ENCODE measurements around the gene BLCAP. TPM values are rescaled to one million over a fixed set of nuclear protein-coding genes. Genes with fewer than 3 reads are reported as not detected.
"Not testable (repeated sequence)": the region's sequence is repeated elsewhere in the genome, so short reads cannot be mapped to it uniquely, and the experiment has no call there.

BLCAP gene
- total RNA-seq, 1 donor from 2014 or later = 42.7 TPM

DNA sequence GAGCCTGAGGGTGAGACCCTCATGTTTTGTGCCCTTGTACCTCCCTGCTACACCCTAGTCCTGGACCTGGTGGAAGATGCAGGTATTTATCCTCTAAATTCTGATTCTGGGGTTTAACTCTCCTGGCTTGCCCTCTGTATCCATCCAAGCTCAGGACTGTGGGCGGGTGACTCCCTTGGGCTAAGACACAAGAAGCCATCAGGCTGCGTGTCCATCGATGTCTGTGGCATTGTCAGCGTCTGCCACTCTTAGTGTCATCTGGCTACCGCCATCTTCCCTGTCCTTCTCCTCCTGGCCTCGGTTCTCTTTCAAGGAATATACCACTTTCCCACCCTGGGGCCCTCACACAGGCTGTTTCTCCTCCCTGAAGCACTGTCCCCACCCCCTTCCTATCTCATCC lies 28.9 kb upstream of the BLCAP start:
- Mint-ChIP-seq H3K4me1 (ENCODE audit: low read depth) (peaks cover 3% of the 10 kb centered on the region), H3K27ac (no peak overlapping the region), H3K9me3 (ENCODE audit: low read depth) (no peaks in the 10 kb centered on the region), H3K36me3 (ENCODE audit: insufficient read depth) (no peaks in the 10 kb centered on the region), H3K4me3 (ENCODE audit: low read depth) (no peak overlapping the region), H3K27me3 (no peaks in the 10 kb centered on the region)
- no peak for TF ChIP-seq CTCF (IDR thresholded peaks at IDR 0.05; ENCODE audit: unreplicated experiment)
- DNase-seq (ENCODE audit: low spot score, unreplicated experiment) = no peak

GRCh38 chr20:37554721-37555298 lies 27.1 kb upstream of the BLCAP start:
- not testable (repeated sequence) for H3K36me3 Mint-ChIP-seq (ENCODE audit: insufficient read depth); H3K4me3 Mint-ChIP-seq (ENCODE audit: low read depth); DNase-seq (ENCODE audit: low spot score, unreplicated experiment); H3K27me3 Mint-ChIP-seq; H3K4me1 Mint-ChIP-seq (ENCODE audit: low read depth); H3K27ac Mint-ChIP-seq; H3K9me3 Mint-ChIP-seq (ENCODE audit: low read depth)

DNA sequence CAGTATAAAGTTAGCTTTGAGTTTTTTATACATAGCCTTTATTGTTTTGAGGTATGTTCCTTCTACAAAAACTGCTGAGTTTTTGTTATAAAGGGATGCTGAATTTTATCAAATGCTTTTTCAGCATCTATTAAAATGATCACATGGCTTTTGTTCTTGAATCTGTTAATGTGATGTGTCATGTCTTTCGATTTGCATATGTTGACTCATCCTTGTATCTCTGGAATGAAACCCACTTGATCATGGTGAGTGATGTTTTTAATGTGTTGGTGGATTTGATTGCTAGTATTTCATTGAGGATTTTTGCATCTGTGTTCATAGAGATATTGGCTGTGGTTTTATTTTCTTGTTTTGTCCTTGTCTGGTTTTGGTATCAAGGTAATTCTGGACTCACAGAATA lies 24.7 kb upstream of the BLCAP start:
- H3K27me3 Mint-ChIP-seq = no peaks in the 10 kb centered on the region
- no peak for DNase-seq (ENCODE audit: low spot score, unreplicated experiment)
- peaks cover 6% of the 10 kb centered on the region for H3K4me1 Mint-ChIP-seq (ENCODE audit: low read depth)
- no peak overlapping the region for H3K4me3 Mint-ChIP-seq (ENCODE audit: low read depth)
- H3K27ac Mint-ChIP-seq = no peak overlapping the region
- no peaks in the 10 kb centered on the region for H3K36me3 Mint-ChIP-seq (ENCODE audit: insufficient read depth)
- TF ChIP-seq CTCF (IDR thresholded peaks at IDR 0.05; ENCODE audit: unreplicated experiment) = no peak
- H3K9me3 Mint-ChIP-seq (ENCODE audit: low read depth) = peaks cover 7% of the 10 kb centered on the region

DNA sequence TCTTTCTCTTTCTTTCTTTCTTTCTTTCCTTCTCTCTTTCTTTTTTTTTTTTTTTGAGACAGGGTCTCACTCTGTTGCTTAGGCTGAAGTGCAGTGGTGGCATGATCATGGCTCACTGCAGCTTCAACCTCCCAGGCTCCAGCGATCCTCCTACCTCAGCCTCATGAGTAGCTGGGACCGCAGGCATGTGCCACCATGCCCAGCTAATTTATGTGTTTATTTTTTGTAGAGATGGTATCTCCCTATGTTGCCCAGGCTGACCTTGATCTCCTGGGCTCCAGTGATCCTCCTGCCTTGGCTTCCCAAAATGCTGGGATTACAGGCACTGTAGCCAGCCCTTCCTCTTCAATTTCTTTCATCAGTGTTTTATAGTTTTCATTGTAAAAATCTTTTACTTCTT lies 24.0 kb upstream of the BLCAP start:
- peak overlapping the region; percentile 50 for H3K27ac Mint-ChIP-seq
- H3K27me3 Mint-ChIP-seq; H3K9me3 Mint-ChIP-seq (ENCODE audit: low read depth); DNase-seq (ENCODE audit: low spot score, unreplicated experiment); H3K4me3 Mint-ChIP-seq (ENCODE audit: low read depth); H3K4me1 Mint-ChIP-seq (ENCODE audit: low read depth); H3K36me3 Mint-ChIP-seq (ENCODE audit: insufficient read depth): not testable (repeated sequence)

DNA sequence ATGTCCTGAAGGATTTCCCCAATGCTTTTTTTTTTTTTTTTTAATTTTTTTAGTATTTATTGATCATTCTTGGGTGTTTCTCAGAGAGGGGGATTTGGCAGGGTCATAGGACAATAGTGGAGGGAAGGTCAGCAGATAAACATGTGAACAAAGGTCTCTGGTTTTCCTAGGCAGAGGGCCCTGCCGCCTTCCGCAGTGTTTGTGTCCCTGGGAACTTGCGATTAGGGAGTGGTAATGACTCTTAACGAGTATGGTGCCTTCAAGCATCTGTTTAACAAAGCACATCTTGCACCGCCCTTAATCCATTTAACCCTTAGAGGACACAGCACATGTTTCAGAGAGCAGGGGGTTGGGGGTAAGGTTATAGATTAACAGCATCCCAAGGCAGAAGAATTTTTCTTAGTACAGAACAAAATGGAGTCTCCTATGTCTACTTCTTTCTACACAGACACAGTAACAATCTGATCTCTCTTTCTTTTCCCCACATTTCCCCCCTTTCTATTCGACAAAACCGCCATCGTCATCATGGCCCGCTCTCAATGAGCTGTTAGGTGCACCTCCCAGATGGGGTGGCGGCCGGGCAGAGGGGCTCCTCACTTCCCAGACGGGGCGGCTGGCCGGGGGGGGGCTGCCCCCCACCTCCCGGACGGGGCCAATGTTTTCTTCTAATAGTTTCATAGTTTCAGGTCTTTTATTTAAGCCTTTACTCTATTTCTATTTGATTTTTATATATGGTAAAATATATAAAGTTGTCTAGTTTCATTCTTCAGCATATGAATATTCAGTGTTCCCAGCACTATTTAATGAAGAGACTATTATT lies 22.6 kb upstream of the BLCAP start:
- not testable (repeated sequence) for H3K27me3 Mint-ChIP-seq; H3K9me3 Mint-ChIP-seq (ENCODE audit: low read depth); H3K4me1 Mint-ChIP-seq (ENCODE audit: low read depth); H3K4me3 Mint-ChIP-seq (ENCODE audit: low read depth); H3K36me3 Mint-ChIP-seq (ENCODE audit: insufficient read depth); DNase-seq (ENCODE audit: low spot score, unreplicated experiment)
- H3K27ac Mint-ChIP-seq = peak overlapping the region; percentile 94

GRCh38 chr20:37547912-37548311 lies 20.2 kb upstream of the BLCAP start:
- Mint-ChIP-seq H3K27me3 (no peaks in the 10 kb centered on the region), H3K4me3 (ENCODE audit: low read depth) (no peak overlapping the region), H3K36me3 (ENCODE audit: insufficient read depth) (no peaks in the 10 kb centered on the region), H3K9me3 (ENCODE audit: low read depth) (peaks cover 11% of the 10 kb centered on the region), H3K27ac (no peak overlapping the region), H3K4me1 (ENCODE audit: low read depth) (peaks cover 8% of the 10 kb centered on the region)
- no peak for TF ChIP-seq CTCF (IDR thresholded peaks at IDR 0.05; ENCODE audit: unreplicated experiment)
- no peak for DNase-seq (ENCODE audit: low spot score, unreplicated experiment)

GRCh38 chr20:37545516-37545915 lies 17.8 kb upstream of the BLCAP start:
- Mint-ChIP-seq H3K27me3 (no peaks in the 10 kb centered on the region), H3K9me3 (ENCODE audit: low read depth) (peaks cover 11% of the 10 kb centered on the region), H3K27ac (no peak overlapping the region), H3K36me3 (ENCODE audit: insufficient read depth) (no peaks in the 10 kb centered on the region), H3K4me3 (ENCODE audit: low read depth) (no peak overlapping the region), H3K4me1 (ENCODE audit: low read depth) (peaks cover 14% of the 10 kb centered on the region)
- DNase-seq (ENCODE audit: low spot score, unreplicated experiment) = no peak
- TF ChIP-seq CTCF (IDR thresholded peaks at IDR 0.05; ENCODE audit: unreplicated experiment) = no peak
